ENCODE results near the gene TSPAN31.

DNA sequence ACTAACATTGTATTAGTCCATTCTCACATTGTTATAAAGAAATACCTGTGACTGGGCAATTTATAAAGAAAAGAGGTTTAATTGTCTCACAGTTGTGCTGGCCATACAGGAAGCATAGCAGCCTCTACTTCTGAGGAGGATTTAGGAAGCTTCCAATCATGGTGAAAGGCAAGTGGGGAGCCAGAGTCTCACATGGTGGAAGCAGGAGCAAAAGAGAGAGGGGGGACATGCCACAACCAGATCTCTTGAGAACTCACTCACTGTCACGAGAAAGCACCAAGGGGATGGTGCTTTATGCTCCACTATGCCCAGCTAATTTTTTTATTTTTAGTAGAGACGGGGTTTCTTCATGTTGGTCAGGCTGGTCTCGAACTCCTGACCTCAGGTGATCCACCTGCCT, 37.6 kb upstream of the TSPAN31 start:
- TF ChIP-seq POLR2AphosphoS5 (IDR thresholded peaks at IDR 0.05; ENCODE audit: low read depth, low read length) (no peak), SIN3A (IDR thresholded peaks at IDR 0.05; ENCODE audit: borderline replicate concordance, insufficient read depth, low read length) (no peak)
- TF ChIP-seq, protein P1, sequence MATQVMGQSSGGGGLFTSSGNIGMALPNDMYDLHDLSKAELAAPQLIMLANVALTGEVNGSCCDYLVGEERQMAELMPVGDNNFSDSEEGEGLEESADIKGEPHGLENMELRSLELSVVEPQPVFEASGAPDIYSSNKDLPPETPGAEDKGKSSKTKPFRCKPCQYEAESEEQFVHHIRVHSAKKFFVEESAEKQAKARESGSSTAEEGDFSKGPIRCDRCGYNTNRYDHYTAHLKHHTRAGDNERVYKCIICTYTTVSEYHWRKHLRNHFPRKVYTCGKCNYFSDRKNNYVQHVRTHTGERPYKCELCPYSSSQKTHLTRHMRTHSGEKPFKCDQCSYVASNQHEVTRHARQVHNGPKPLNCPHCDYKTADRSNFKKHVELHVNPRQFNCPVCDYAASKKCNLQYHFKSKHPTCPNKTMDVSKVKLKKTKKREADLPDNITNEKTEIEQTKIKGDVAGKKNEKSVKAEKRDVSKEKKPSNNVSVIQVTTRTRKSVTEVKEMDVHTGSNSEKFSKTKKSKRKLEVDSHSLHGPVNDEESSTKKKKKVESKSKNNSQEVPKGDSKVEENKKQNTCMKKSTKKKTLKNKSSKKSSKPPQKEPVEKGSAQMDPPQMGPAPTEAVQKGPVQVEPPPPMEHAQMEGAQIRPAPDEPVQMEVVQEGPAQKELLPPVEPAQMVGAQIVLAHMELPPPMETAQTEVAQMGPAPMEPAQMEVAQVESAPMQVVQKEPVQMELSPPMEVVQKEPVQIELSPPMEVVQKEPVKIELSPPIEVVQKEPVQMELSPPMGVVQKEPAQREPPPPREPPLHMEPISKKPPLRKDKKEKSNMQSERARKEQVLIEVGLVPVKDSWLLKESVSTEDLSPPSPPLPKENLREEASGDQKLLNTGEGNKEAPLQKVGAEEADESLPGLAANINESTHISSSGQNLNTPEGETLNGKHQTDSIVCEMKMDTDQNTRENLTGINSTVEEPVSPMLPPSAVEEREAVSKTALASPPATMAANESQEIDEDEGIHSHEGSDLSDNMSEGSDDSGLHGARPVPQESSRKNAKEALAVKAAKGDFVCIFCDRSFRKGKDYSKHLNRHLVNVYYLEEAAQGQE (IDR thresholded peaks at IDR 0.05; ENCODE audit: insufficient read depth in 1 of 2, low read depth in 2 of 2, low read length in 2 of 2) = no peak
